Measurements from ENCODE around the gene CRACR2A.

GRCh38 chr12:3772380-3772779 is 19.5 kb upstream of the CRACR2A start:
- TF ChIP-seq CTCF (IDR thresholded peaks at IDR 0.05) (no peak), EP300 (IDR thresholded peaks at IDR 0.05) (no peak), POLR2A (IDR thresholded peaks at IDR 0.05) (no peak)

Data from suprapubic skin (tissue), 3 donors.